Nephron (organoid): ENCODE data around the gene RYR3.

ENCODE experiments used
- H3K27ac Mint-ChIP-seq, 3 experiments: 2 replicates each; pipeline ENCODE4 v1.8.0; 2020; ENCODE audit warnings: mixed read lengths in 3 of 3, mild to moderate bottlenecking in 2 of 3, moderate library complexity in 1 of 3
- H3K27me3 Mint-ChIP-seq: 2 replicates; pipeline ENCODE4 v1.8.0; 2021; ENCODE audit warnings: low read depth, mild to moderate bottlenecking, moderate library complexity, mixed read lengths
- H3K36me3 Mint-ChIP-seq: 2 replicates; pipeline ENCODE4 v1.8.0; 2020; ENCODE audit warnings: low read depth, mixed read lengths
- H3K4me1 Mint-ChIP-seq: 2 replicates; pipeline ENCODE4 v1.8.0; 2020; ENCODE audit warnings: mixed read lengths
- H3K4me3 Mint-ChIP-seq, 3 experiments: 2 replicates each; pipeline ENCODE4 v1.8.0; 2020; ENCODE audit warnings: mild to moderate bottlenecking in 3 of 3, mixed read lengths in 3 of 3, moderate library complexity in 2 of 3
- H3K9me3 Mint-ChIP-seq: 2 replicates; pipeline ENCODE4 v1.8.0; 2020; ENCODE audit warnings: mixed read lengths
- CTCF ChIP-seq, 3 experiments: fragments of 200-600 bp; sonication (generic); IDR thresholded peaks; one replicate each; pipeline ENCODE4 v1.5.0; 2021; ENCODE audit warnings: antibody characterized with exemption in 3 of 3; ENCODE audit not compliant: unreplicated experiment in 3 of 3

RYR3 gene

GRCh38 chr15:33324609-33325008, 13.8 kb downstream of the RYR3 start:
- Mint-ChIP-seq H3K4me1 (no peaks in the 10 kb centered on the region), H3K4me3 (no peak overlapping the region), H3K27ac (no peak overlapping the region), H3K27me3 (peaks cover 10% of the 10 kb centered on the region), H3K9me3 (no peaks in the 10 kb centered on the region), H3K36me3 (no peaks in the 10 kb centered on the region)
- TF ChIP-seq CTCF (IDR thresholded peaks at IDR 0.05; ENCODE audit: unreplicated experiment in 3 of 3), result no peak

DNA sequence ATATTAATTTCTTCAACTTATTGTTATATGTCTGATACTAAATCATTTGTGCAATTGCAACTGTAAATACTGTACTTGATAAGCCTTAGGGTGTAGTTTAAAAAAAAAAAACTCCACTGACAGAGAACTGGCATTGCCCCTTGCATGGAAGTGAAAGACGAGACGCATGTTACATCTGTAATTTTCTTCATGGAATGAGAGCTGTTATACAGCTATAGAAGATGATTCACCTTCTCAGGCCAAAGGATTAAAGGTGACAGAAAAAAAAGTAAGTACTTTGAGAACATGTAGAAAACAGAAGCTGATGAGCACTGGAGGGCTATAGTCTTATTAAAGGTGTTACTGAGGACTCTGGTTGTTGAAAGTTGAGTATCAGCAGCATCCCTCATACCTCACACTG, 16.1 kb downstream of the RYR3 start:
- TF ChIP-seq CTCF (IDR thresholded peaks at IDR 0.05; ENCODE audit: unreplicated experiment in 3 of 3), result no peak
- no peak overlapping the region for H3K4me3 Mint-ChIP-seq
- H3K36me3 Mint-ChIP-seq, result no peaks in the 10 kb centered on the region

DNA sequence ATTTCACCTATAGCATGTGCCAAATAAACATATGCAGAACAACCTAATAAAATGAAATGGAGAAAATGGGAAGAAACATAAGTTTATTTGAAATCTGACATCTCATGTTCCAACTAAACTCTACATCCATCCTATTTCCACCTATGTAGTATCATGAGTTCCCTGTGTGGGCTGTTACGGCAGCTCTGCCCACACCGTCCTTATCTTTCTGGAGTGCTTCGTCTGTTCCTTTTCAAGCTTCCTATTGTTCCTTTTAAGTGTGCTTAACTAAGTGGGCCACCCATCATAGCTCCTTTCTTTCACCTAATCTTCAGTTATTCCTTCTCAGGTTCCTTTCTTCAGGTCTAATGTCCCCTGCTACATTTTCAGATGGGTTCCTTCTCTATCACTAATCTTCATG, 17.3 kb downstream of the RYR3 start:
- Mint-ChIP-seq H3K4me3 (no peak overlapping the region), H3K27me3 (peaks cover 4% of the 10 kb centered on the region), H3K9me3 (no peaks in the 10 kb centered on the region), H3K27ac (no peak overlapping the region), H3K4me1 (no peaks in the 10 kb centered on the region), H3K36me3 (no peaks in the 10 kb centered on the region)
- no peak for TF ChIP-seq CTCF (IDR thresholded peaks at IDR 0.05; ENCODE audit: unreplicated experiment in 3 of 3)

More for the DNA sequence above, 16.1 kb downstream of the RYR3 start:
- no peak overlapping the region for H3K27ac Mint-ChIP-seq
- H3K9me3 Mint-ChIP-seq, result no peaks in the 10 kb centered on the region
- H3K4me1 Mint-ChIP-seq, result no peaks in the 10 kb centered on the region
- H3K27me3 Mint-ChIP-seq, result peaks cover 4% of the 10 kb centered on the region

DNA sequence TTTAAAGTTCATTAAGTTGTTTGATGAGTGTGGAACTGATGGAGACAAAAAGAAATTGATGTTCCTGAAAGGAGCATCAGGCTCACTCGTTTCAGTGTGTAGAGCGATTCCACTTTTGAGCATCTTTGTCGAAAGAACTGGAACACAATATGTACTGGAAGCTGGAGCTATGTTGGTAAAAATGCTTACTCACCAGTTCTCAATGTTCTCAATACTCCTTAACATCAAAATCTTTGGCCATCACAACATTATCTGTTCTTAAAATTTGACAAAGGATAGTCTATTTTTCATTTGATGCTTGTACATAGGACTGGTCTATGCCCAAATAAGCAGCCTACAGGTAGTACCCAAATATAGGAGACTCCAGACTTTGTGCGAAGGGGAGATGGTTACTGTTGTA, 18.7 kb downstream of the RYR3 start:
- Mint-ChIP-seq H3K4me3 (no peak overlapping the region), H3K9me3 (no peaks in the 10 kb centered on the region), H3K4me1 (no peaks in the 10 kb centered on the region), H3K27ac (no peak overlapping the region), H3K36me3 (no peaks in the 10 kb centered on the region), H3K27me3 (peaks cover 8% of the 10 kb centered on the region)
- no peak for TF ChIP-seq CTCF (IDR thresholded peaks at IDR 0.05; ENCODE audit: unreplicated experiment in 3 of 3)

DNA sequence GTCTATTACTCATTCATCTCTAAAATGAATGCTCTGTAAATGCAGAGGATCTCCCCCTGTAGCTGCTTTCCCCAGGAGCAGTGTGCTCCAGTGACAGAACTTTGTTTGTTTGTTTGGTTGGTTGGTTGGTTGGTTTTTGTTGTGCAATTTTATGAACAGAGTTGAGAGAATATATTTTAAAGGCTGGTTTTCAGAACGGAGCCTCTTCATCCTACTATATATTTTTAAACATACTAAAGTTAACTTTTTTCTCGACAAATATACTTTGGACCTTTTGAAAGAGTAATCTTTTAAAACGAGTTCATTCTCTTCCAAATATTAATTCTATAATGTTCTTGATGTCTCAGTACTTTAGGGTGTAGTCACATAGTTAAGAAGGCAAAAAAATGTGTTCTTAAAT, 20.2 kb downstream of the RYR3 start:
- TF ChIP-seq CTCF (IDR thresholded peaks at IDR 0.05; ENCODE audit: unreplicated experiment in 3 of 3), result no peak
- Mint-ChIP-seq H3K36me3 (no peaks in the 10 kb centered on the region), H3K4me1 (no peaks in the 10 kb centered on the region), H3K4me3 (no peak overlapping the region), H3K9me3 (no peaks in the 10 kb centered on the region), H3K27me3 (peaks cover 8% of the 10 kb centered on the region), H3K27ac (no peak overlapping the region)

GRCh38 chr15:33341953-33342352, 31.2 kb downstream of the RYR3 start:
- Mint-ChIP-seq H3K4me1 (no peaks in the 10 kb centered on the region), H3K36me3 (no peaks in the 10 kb centered on the region), H3K4me3 (no peak overlapping the region), H3K27ac (no peak overlapping the region), H3K27me3 (no peaks in the 10 kb centered on the region), H3K9me3 (peaks cover 7% of the 10 kb centered on the region)
- TF ChIP-seq CTCF (IDR thresholded peaks at IDR 0.05; ENCODE audit: unreplicated experiment in 3 of 3), result no peak
